Aorta (tissue), 5 donors: Measurements from ENCODE around the gene ADIRF. TPM values are rescaled to one million over a fixed set of nuclear protein-coding genes. Genes with fewer than 3 reads are reported as not detected.
"Not testable (repeated sequence)": the region's sequence is repeated elsewhere in the genome, so short reads cannot be mapped to it uniquely, and the experiment has no call there.

Experiments used
- ATAC-seq: fragments of 200-7000 bp; cut with Tn5 transposase; one replicate; pipeline ENCODE4 v1.9.1; 2022; ENCODE audit warnings: moderate library complexity; ENCODE audit not compliant: low FRiP score
- DNase-seq, 2 donors: peaks; one replicate each; pipeline ENCODE4 v3.0.0-alpha.2; 2020
- H3K27ac ChIP-seq, 2 donors: one replicate each; pipeline ENCODE4 v1.5.1; 2013; ENCODE audit warnings: low read length in 2 of 2, mild to moderate bottlenecking in 2 of 2, moderate library complexity in 2 of 2, control low read depth in 1 of 2, inconsistent platforms in 1 of 2, low read depth in 1 of 2
- H3K27me3 ChIP-seq, 2 donors: one replicate each; pipeline ENCODE4 v1.6.1; 2013; ENCODE audit warnings: control low read depth in 1 of 2, low read length in 1 of 2, mild to moderate bottlenecking in 1 of 2, moderate library complexity in 1 of 2; ENCODE audit not compliant: insufficient read depth in 2 of 2, control insufficient read depth in 1 of 2
- H3K36me3 ChIP-seq, 2 donors: one replicate each; pipeline ENCODE4 v1.6.1; 2013; ENCODE audit warnings: control low read depth in 1 of 2, low read length in 1 of 2, mild to moderate bottlenecking in 1 of 2; ENCODE audit not compliant: insufficient read depth in 2 of 2, control insufficient read depth in 1 of 2
- H3K4me1 ChIP-seq, 2 donors: one replicate each; pipeline ENCODE4 v1.6.1; 2013; ENCODE audit warnings: low read length in 2 of 2, control low read depth in 1 of 2, mild to moderate bottlenecking in 1 of 2, moderate library complexity in 1 of 2; ENCODE audit not compliant: insufficient read depth in 2 of 2, control insufficient read depth in 1 of 2
- H3K4me3 ChIP-seq, 2 donors: one replicate each; pipeline ENCODE4 v1.5.1; 2013; ENCODE audit warnings: low read length in 2 of 2, control low read depth in 1 of 2, mild to moderate bottlenecking in 1 of 2
- H3K9me3 ChIP-seq: one replicate; pipeline ENCODE4 v1.6.1; 2013; ENCODE audit warnings: mild to moderate bottlenecking, low read length; ENCODE audit not compliant: control insufficient read depth
- WGBS, 2 donors: extraction: QIAGEN DNeasy Blood & Tissue Kit; methylation state at CpG; one replicate each; pipeline ENCODE4 v1.1.7; 2013; 5-methylcytosine and 5-hydroxymethylcytosine counted together
- intact Hi-C, 2 donors: fragments of 100-400 bp; cut with DNase I; formaldehyde crosslinking; loops; one replicate each; pipeline versions ENCODE4 v1.14.2 to v1.15.0; 2022
- polyA plus RNA-seq, 2 donors: library from polyadenylated mRNA; stranded (reverse); fragments of 200-250 nt; gene quantifications; one replicate each; pipeline ENCODE4 v1.2.3, GENCODE V29; 2013
- total RNA-seq, 2 donors: library from RNA; stranded (reverse); fragmentation: NEBNext Ultra II Directional; extraction: Animal tissue kit (Norgen Biotek cat#: 25700); gene quantifications; one replicate each; pipeline ENCODE4 v1.2.1, GENCODE V29; 2021
- donor health status: healthy with polysubstance abuse.
- donor health status: Bipolar disorder and iron deficiency.
- donor health status: DM: no; HTN: no; CAD: no.
- donor health status: DM: no; HTN: no; CAD: no.
- donor health status: DM: yes; HTN: yes; CAD: no.

Gene ADIRF
- total and polyA plus RNA-seq, 4 donors: 520 to 1,837 (median 701) TPM

- H3K36me3 ChIP-seq, H3K27ac ChIP-seq, H3K4me1 ChIP-seq, intact Hi-C loops, H3K27me3 ChIP-seq, H3K9me3 ChIP-seq, ATAC-seq, H3K4me3 ChIP-seq, DNase-seq: not testable (repeated sequence)
- WGBS, 2 donors: 82 to 85% methylated on average over 6 of the region's 6 CpGs
Measured at GRCh38 chr10:87019066-87019465, 50.8 kb downstream of the ADIRF start.

- ATAC-seq, intact Hi-C loops: not testable (repeated sequence)
Measured at GRCh38 chr10:87019504-87019903, 51.2 kb downstream of the ADIRF start.

GRCh38 chr10:87020056-87020455 is 51.8 kb downstream of the ADIRF start, which contains the start of gene FAM25A:
TSS of gene FAM25A (plus strand) at chr10:87020294. CDS start at chr10:87020325, 31 bp downstream.
- intact Hi-C loops, H3K27me3 ChIP-seq, H3K36me3 ChIP-seq, ATAC-seq, H3K9me3 ChIP-seq, DNase-seq, H3K4me3 ChIP-seq, H3K27ac ChIP-seq, H3K4me1 ChIP-seq: not testable (repeated sequence)
- WGBS, 2 donors: 94 to 97% methylated on average over 4 to 9 of the region's 9 CpGs

More at GRCh38 chr10:87019504-87019903, 51.2 kb downstream of the ADIRF start:
- H3K9me3 ChIP-seq, DNase-seq, H3K4me3 ChIP-seq, H3K4me1 ChIP-seq, H3K36me3 ChIP-seq, H3K27ac ChIP-seq, H3K27me3 ChIP-seq: not testable (repeated sequence)
- 94 to 100% methylated on average over 1 of the region's 1 CpG for WGBS, 2 donors

Other genes starting within 250 kb of the ADIRF start
- 100 to 1,000 TPM; 104 to 120 TPM for gene BMPR1A, start 211.9 kb upstream of the ADIRF start, total RNA-seq
- gene BMPR1A, start 211.9 kb upstream of the ADIRF start, polyA plus RNA-seq: 10 to 100 TPM; 19.3 to 22.9 TPM
- gene MMRN2, start 10.9 kb upstream of the ADIRF start, total RNA-seq: 10 to 100 TPM; 50.5 to 85.6 TPM
- gene MMRN2, start 10.9 kb upstream of the ADIRF start, polyA plus RNA-seq: 1 to 10 TPM in 1 of 2 donors, under 1 TPM in 1; 0.63 to 8.5 TPM
- gene SNCG, start 9.9 kb upstream of the ADIRF start, total RNA-seq: 100 to 1,000 TPM in 1 of 2 donors, 10 to 100 TPM in 1; 70.0 to 123 TPM
- 100 to 1,000 TPM in 1 of 2 donors, 10 to 100 TPM in 1; 74.0 to 209 TPM for gene SNCG, start 9.9 kb upstream of the ADIRF start, polyA plus RNA-seq
- gene FAM25A, start 51.8 kb downstream of the ADIRF start, total RNA-seq: not detected
- not detected for gene FAM25A, start 51.8 kb downstream of the ADIRF start, polyA plus RNA-seq
- 100 to 1,000 TPM; 107 to 118 TPM for gene GLUD1, start 126.4 kb downstream of the ADIRF start, total RNA-seq
- gene GLUD1, start 126.4 kb downstream of the ADIRF start, polyA plus RNA-seq: 10 to 100 TPM; 71.7 to 80.9 TPM
- gene SHLD2, start 126.7 kb downstream of the ADIRF start, total RNA-seq: 10 to 100 TPM; 18.7 to 24.2 TPM
- gene SHLD2, start 126.7 kb downstream of the ADIRF start, polyA plus RNA-seq: 10 to 100 TPM; 15.6 to 24.5 TPM